ENCODE results near the gene AP1G2. TPM values are rescaled to one million over a fixed set of nuclear protein-coding genes. Genes with fewer than 3 reads are reported as not detected.

Gene AP1G2
- polyA plus RNA-seq, 1 experiment, result 8.2 TPM

DNA sequence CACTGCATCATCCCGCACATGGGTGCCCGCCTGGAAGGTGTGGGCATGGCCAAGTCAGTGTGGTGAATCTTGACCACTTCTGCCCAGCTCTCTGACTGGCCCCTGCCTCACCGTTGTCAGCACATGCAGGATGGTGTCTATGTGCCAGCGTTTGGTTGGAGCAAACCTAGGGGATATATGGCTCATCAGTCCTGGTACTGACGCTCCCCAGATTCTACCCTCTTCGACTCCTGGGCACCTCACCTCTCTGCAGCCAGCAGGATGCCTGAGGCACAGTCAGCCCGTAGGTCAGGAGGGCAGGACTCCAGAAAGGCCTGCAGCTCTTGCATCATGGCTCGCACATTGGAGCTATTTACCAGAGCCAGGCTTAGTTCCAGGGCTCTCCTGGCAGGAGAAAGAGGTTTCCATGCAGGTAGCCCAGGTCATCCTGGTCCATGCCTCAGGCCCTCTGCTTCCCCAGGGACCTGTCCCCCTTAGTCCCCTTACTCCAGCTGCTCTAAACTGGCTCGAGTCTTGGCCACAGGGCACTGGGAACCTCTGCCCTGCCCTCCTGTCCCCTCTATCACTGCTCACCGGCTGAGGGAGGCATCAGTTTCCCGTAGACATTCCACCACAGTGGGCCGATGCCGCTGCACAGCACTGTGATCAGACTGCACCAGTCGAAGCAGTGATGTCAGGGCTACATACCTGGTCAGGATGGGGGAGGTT, 4.0 kb downstream of the AP1G2 start:
- no peak for DNase-seq (ENCODE audit: low read depth, low spot score)
- Histone ChIP-seq H3K4me3 (ENCODE audit: low read depth, low read length) (no peak overlapping the region), H3K27ac (ENCODE audit: low read depth, low read length) (peak overlapping the region; percentile 39), H3K9me3 (ENCODE audit: control insufficient read depth, insufficient read depth, low read length) (no peaks in the 10 kb centered on the region; the same call in 1 of the 2 replicates), H3K27me3 (ENCODE audit: control insufficient read depth, insufficient read depth, low read length) (no peaks in the 10 kb centered on the region)
- POLR2A ChIA-PET, result no interaction called here
- TF ChIP-seq, protein P1, sequence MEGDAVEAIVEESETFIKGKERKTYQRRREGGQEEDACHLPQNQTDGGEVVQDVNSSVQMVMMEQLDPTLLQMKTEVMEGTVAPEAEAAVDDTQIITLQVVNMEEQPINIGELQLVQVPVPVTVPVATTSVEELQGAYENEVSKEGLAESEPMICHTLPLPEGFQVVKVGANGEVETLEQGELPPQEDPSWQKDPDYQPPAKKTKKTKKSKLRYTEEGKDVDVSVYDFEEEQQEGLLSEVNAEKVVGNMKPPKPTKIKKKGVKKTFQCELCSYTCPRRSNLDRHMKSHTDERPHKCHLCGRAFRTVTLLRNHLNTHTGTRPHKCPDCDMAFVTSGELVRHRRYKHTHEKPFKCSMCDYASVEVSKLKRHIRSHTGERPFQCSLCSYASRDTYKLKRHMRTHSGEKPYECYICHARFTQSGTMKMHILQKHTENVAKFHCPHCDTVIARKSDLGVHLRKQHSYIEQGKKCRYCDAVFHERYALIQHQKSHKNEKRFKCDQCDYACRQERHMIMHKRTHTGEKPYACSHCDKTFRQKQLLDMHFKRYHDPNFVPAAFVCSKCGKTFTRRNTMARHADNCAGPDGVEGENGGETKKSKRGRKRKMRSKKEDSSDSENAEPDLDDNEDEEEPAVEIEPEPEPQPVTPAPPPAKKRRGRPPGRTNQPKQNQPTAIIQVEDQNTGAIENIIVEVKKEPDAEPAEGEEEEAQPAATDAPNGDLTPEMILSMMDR (IDR thresholded peaks at IDR 0.05; ENCODE audit: low read depth, low read length), result no peak
- CTCF ChIA-PET, result interaction anchor here (0.6 to 8.1 kb wide), 15 partner anchors 9 to 1886 kb away, joined by 3 to 330 read pairs (median 4); no protein-coding TSS in a partner anchor

DNA sequence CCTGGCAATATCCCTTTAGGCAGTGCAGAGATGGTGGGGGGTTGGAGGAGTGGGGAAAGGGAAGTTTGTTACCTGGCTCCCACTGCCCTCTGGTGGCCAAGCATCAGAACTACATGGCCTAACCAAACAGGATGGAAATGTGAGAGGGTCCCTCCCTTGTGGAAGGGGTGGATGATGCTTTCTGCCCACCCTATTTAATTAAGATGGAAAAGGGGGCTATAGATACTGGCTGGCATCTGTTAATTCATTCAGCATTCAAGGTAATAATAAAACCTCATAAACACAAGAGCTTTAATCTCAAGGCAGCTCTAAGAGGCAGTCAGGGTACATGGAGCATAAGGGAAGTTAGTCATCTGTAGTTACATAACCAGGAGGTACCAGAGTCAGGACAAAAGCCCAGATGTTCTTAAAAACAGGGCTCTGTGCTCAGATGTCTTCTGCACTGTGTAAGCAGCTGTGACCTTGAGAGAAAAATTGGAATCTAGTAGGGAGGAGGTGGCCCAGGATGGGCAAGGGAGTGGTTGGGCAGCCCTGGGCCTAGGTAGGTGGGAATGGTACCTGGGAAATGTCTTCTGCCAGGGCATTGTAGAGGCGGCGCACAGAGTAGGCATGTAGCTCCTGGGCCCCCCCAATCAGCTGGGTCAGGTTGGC, 4.6 kb downstream of the AP1G2 start:
- H3K27me3 ChIP-seq (ENCODE audit: control insufficient read depth, insufficient read depth, low read length), result no peaks in the 10 kb centered on the region
- no peaks in the 10 kb centered on the region; the same call in 1 of the 2 replicates for H3K9me3 ChIP-seq (ENCODE audit: control insufficient read depth, insufficient read depth, low read length)
- H3K4me3 ChIP-seq (ENCODE audit: low read depth, low read length), result no peak overlapping the region
- POLR2A ChIA-PET, result no interaction called here
- H3K27ac ChIP-seq (ENCODE audit: low read depth, low read length), result peak overlapping the region; percentile 39
- DNase-seq (ENCODE audit: low read depth, low spot score), result peak; percentile 18
- TF ChIP-seq, protein P1 (IDR thresholded peaks at IDR 0.05; ENCODE audit: low read depth, low read length), result peak; percentile 96
- CTCF ChIA-PET, result interaction anchor here (0.6 to 8.1 kb wide), 15 partner anchors 9 to 1885 kb away, joined by 3 to 330 read pairs (median 4); no protein-coding TSS in a partner anchor

DNA sequence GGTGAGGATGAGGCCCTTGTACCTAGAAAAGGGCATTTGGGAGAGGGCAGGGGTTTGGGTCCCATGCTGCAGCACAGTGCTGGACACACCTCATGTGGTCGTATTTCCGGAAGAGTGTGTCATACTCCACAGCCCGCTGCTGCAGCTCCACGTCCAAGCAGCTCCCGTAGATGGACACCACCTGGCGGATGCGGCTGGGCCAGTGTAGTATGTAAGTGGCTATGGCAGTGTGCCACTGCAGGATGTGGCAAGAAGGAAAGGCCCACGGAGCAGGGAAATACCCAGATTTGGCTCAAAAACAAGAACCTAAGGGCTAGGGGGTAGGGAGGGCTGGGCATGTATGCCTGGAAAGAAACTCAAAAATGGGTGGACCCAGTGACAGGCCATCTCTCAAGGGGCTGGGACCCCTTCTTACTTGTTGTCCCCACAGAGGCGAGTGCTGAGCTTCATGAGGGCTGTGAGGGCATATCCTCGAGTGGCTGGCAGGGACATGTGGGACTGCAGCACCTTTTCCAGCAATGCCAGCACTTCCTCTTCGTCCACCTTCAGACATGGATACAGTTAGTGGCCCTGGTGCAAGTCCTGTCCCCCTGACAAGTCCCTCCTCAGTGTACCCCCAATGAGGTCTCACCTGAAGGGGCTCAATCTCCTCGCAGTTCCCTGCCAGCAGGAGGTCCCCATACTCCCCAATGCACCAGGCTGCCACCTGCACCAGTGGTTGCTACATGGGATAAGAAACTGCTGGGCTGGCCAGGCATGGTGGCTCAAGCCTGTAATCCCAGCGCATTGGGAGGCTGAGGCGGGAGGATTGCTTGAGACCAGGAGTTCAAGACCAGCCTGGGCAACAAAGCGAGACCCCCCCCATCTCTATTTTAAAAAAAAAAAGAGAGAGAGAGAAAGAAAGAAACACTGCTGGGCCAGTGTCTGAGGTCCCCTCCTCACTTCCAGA, 5.4 kb downstream of the AP1G2 start:
- no peaks in the 10 kb centered on the region for H3K9me3 ChIP-seq (ENCODE audit: control insufficient read depth, insufficient read depth, low read length)
- H3K27me3 ChIP-seq (ENCODE audit: control insufficient read depth, insufficient read depth, low read length), result no peaks in the 10 kb centered on the region
- POLR2A ChIA-PET, result interaction anchor here (1.3 kb wide), 1 partner anchor 84 kb away, joined by 5 read pairs; no protein-coding TSS in a partner anchor
- H3K27ac ChIP-seq (ENCODE audit: low read depth, low read length), result peak overlapping the region; percentile 11
- no peak for DNase-seq (ENCODE audit: low read depth, low spot score)
- TF ChIP-seq, protein P1 (IDR thresholded peaks at IDR 0.05; ENCODE audit: low read depth, low read length), result no peak
- CTCF ChIA-PET, result interaction anchor here (0.7 to 8.1 kb wide), 13 partner anchors 8 to 325 kb away, joined by 3 to 330 read pairs (median 4); partner anchors contain the start of gene ZFHX2
- H3K4me3 ChIP-seq (ENCODE audit: low read depth, low read length), result no peak overlapping the region

DNA sequence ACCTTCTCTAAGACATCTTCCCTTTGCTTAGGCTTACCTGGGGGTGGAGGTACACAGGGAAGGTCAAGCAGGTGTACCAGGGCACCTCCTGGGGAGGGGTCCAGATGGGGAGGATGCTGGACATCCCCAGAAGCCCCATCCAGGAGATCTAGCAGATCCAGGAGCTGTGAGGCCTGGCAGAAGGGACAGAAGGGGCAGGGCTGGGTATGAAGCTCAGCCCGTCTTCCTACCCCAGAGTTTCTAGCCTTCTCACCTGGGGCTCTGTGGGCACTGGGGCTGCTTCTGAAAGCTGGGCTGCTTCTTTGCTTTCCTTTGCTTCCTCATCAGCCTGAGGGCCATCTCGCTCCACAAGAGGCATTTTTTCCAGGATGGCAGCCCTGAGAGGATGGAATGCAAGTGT, 6.3 kb downstream of the AP1G2 start:
- Histone ChIP-seq H3K9me3 (ENCODE audit: control insufficient read depth, insufficient read depth, low read length) (no peaks in the 10 kb centered on the region), H3K27me3 (ENCODE audit: control insufficient read depth, insufficient read depth, low read length) (no peaks in the 10 kb centered on the region), H3K4me3 (ENCODE audit: low read depth, low read length) (no peak overlapping the region), H3K27ac (ENCODE audit: low read depth, low read length) (no peak overlapping the region)
- DNase-seq (ENCODE audit: low read depth, low spot score), result no peak
- ChIA-PET CTCF (interaction anchor here (0.7 to 8.1 kb wide), 10 partner anchors 9 to 325 kb away, joined by 3 to 330 read pairs (median 4); partner anchors contain the start of genes NGDN and ZFHX2), POLR2A (interaction anchor here (1.3 kb wide), 1 partner anchor 83 kb away, joined by 5 read pairs; no protein-coding TSS in a partner anchor)
- TF ChIP-seq, protein P1 (IDR thresholded peaks at IDR 0.05; ENCODE audit: low read depth, low read length), result no peak
